ENCODE data around the gene MEX3D.

Gene MEX3D

DNA sequence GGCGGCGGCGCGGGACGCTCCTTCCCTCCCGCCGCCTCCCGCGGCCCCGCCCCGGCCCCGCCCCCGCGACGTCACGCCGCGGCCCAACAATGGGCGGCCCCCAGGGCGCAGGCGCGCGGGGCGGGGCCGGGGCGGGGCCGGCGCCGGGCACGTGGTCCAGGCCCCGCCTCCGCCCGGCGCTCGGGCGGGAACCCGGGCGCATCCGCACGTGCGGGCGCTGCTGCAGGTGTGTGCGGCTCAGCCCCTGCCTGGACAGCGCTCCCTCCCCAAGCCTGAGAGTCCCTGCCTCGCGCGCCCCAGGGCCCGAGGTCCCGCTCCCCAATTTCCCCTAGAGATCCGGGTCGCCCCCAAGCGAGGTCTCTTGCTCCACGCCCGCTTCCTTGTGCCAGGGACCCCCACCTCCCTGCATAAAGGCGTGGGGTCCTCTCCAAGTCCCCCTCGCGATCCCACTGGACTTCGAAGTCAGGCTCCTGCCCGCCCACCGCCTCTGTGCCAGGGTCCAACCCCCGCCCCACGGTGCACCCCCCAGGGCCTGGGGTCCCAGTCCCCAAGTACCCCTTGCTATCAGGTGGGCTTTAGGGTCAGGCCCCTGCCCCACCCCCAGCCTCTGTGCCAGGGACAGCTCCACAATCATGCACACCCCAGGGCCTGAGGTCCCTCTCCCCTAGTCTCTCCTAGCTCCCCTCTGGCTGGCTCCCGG lies at the start of gene MEX3D:
MEX3D (minus strand) TSS at position 6 of the 700 bp plus-strand sequence. CDS start 267 bp downstream, outside the sequence.
- ATAC-seq = peak; percentile 6; the same call in 1 of the 3 replicates
- TF ChIP-seq ZFP30 (CRISPR knock-in tag; IDR thresholded peaks at IDR 0.05) (no peak), GLIS3 (CRISPR knock-in tag; IDR thresholded peaks at IDR 0.05) (no peak), ISL1 (CRISPR knock-in tag; IDR thresholded peaks at IDR 0.05) (no peak), SNAI2 (CRISPR knock-in tag; IDR thresholded peaks at IDR 0.05) (no peak), ZC3H10 (CRISPR knock-in tag; IDR thresholded peaks at IDR 0.05) (no peak), ARNTL (CRISPR knock-in tag; IDR thresholded peaks at IDR 0.05; ENCODE audit: borderline replicate concordance, low read depth) (no peak)
- TF ChIP-seq, protein P1, sequence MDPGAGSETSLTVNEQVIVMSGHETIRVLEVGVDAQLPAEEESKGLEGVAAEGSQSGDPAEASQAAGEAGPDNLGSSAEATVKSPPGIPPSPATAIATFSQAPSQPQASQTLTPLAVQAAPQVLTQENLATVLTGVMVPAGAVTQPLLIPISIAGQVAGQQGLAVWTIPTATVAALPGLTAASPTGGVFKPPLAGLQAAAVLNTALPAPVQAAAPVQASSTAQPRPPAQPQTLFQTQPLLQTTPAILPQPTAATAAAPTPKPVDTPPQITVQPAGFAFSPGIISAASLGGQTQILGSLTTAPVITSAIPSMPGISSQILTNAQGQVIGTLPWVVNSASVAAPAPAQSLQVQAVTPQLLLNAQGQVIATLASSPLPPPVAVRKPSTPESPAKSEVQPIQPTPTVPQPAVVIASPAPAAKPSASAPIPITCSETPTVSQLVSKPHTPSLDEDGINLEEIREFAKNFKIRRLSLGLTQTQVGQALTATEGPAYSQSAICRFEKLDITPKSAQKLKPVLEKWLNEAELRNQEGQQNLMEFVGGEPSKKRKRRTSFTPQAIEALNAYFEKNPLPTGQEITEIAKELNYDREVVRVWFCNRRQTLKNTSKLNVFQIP (CRISPR knock-in tag; IDR thresholded peaks at IDR 0.05; ENCODE audit: borderline replicate concordance, low read depth) = no peak
- TF ChIP-seq, protein P2, sequence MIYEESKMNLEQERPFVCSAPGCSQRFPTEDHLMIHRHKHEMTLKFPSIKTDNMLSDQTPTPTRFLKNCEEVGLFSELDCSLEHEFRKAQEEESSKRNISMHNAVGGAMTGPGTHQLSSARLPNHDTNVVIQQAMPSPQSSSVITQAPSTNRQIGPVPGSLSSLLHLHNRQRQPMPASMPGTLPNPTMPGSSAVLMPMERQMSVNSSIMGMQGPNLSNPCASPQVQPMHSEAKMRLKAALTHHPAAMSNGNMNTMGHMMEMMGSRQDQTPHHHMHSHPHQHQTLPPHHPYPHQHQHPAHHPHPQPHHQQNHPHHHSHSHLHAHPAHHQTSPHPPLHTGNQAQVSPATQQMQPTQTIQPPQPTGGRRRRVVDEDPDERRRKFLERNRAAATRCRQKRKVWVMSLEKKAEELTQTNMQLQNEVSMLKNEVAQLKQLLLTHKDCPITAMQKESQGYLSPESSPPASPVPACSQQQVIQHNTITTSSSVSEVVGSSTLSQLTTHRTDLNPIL (CRISPR knock-in tag; IDR thresholded peaks at IDR 0.05; ENCODE audit: low read depth) = no peak
- TF ChIP-seq, protein P3, sequence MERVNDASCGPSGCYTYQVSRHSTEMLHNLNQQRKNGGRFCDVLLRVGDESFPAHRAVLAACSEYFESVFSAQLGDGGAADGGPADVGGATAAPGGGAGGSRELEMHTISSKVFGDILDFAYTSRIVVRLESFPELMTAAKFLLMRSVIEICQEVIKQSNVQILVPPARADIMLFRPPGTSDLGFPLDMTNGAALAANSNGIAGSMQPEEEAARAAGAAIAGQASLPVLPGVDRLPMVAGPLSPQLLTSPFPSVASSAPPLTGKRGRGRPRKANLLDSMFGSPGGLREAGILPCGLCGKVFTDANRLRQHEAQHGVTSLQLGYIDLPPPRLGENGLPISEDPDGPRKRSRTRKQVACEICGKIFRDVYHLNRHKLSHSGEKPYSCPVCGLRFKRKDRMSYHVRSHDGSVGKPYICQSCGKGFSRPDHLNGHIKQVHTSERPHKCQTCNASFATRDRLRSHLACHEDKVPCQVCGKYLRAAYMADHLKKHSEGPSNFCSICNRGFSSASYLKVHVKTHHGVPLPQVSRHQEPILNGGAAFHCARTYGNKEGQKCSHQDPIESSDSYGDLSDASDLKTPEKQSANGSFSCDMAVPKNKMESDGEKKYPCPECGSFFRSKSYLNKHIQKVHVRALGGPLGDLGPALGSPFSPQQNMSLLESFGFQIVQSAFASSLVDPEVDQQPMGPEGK (CRISPR knock-in tag; IDR thresholded peaks at IDR 0.05; ENCODE audit: borderline replicate concordance) = no peak

- no peak for TF ChIP-seq ZNF8 (CRISPR knock-in tag; IDR thresholded peaks at IDR 0.05)
- no peak for TF ChIP-seq ISL1 (CRISPR knock-in tag; IDR thresholded peaks at IDR 0.05)
- TF ChIP-seq CSDC2 (CRISPR knock-in tag; IDR thresholded peaks at IDR 0.05) = no peak
- TF ChIP-seq, protein P4, sequence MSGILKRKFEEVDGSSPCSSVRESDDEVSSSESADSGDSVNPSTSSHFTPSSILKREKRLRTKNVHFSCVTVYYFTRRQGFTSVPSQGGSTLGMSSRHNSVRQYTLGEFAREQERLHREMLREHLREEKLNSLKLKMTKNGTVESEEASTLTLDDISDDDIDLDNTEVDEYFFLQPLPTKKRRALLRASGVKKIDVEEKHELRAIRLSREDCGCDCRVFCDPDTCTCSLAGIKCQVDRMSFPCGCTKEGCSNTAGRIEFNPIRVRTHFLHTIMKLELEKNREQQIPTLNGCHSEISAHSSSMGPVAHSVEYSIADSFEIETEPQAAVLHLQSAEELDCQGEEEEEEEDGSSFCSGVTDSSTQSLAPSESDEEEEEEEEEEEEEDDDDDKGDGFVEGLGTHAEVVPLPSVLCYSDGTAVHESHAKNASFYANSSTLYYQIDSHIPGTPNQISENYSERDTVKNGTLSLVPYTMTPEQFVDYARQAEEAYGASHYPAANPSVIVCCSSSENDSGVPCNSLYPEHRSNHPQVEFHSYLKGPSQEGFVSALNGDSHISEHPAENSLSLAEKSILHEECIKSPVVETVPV (CRISPR knock-in tag; IDR thresholded peaks at IDR 0.05) = no peak
- TF ChIP-seq ZNF70 (CRISPR knock-in tag; IDR thresholded peaks at IDR 0.05) = no peak
- no peak for TF ChIP-seq ESRRG (CRISPR knock-in tag; IDR thresholded peaks at IDR 0.05)
- no peak for TF ChIP-seq ZC3H10 (CRISPR knock-in tag; IDR thresholded peaks at IDR 0.05)
- no peak for TF ChIP-seq ZFP3 (CRISPR knock-in tag; IDR thresholded peaks at IDR 0.05)
- TF ChIP-seq ARNTL (CRISPR knock-in tag; IDR thresholded peaks at IDR 0.05; ENCODE audit: borderline replicate concordance, low read depth) = no peak
- no peak for TF ChIP-seq GLIS3 (CRISPR knock-in tag; IDR thresholded peaks at IDR 0.05)
- TF ChIP-seq ZFP30 (CRISPR knock-in tag; IDR thresholded peaks at IDR 0.05) = no peak
- no peak for TF ChIP-seq TOX (CRISPR knock-in tag; IDR thresholded peaks at IDR 0.05; ENCODE audit: borderline replicate concordance)
- TF ChIP-seq, protein P2 (CRISPR knock-in tag; IDR thresholded peaks at IDR 0.05; ENCODE audit: low read depth) = no peak
- no peak for TF ChIP-seq TCF4 (CRISPR knock-in tag; IDR thresholded peaks at IDR 0.05; ENCODE audit: borderline replicate concordance)
- TF ChIP-seq, protein P3 (CRISPR knock-in tag; IDR thresholded peaks at IDR 0.05; ENCODE audit: borderline replicate concordance) = no peak
- TF ChIP-seq, protein P1 (CRISPR knock-in tag; IDR thresholded peaks at IDR 0.05; ENCODE audit: borderline replicate concordance, low read depth) = no peak
- no peak for ATAC-seq
Observed at GRCh38 chr19:1616875-1617274, 48.8 kb upstream of the MEX3D start.
